ENCODE results near the gene MOCS1. TPM values are rescaled to one million over a fixed set of nuclear protein-coding genes. Genes with fewer than 3 reads are reported as not detected.
A peak's percentile ranks its signal among the peaks of the same experiment; 100 is the strongest.
"Not testable (repeated sequence)": the region's sequence is repeated elsewhere in the genome, so short reads cannot be mapped to it uniquely, and the experiment has no call there.

Gene MOCS1
- 1.2 and 1.4 TPM in 2 replicates for total RNA-seq (2014; rRNA removed; shearing (Covaris generic))
- 0.56 and 1.0 TPM in 2 replicates for polyA plus RNA-seq (2014; cell fraction: nucleus; rRNA removed)

DNA sequence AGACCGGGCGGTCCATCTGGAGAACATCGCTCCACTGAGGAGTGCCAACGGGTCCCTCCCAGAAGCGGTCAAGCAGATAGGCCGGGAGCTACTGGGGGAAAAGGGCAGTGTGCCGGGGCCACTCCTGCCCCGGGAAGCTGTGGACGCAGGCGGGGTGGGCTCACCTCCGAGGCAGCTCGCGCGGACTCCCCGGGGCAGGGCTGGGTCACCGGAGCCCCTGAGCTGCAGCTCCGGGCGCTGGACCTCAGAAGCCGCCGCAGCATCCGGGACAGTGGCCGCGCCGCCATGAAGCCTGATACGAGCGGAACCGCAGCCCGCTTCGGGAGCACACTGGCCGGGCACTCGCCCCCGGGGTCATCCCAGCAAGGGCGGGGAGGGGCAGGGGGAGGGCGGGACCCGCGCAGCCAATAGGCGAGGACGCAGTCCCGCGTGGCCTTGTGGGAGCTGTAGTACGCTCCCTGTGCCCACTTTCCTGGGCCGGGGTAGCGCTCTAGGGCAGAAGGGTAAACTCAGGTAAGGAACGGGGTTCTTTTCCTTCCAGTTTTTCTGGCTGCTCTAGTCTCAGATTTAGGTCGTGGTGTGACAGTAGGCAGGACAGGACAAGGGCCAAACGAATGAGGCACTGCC, at the start of gene MOCS1:
MOCS1 (minus strand) TSS at position 332 of the 627 bp plus-strand sequence; CDS start at position 287, 45 bp downstream.
- peak; percentile 24 for DNase-seq (ENCODE audit: extremely low read depth, low read depth)

DNA sequence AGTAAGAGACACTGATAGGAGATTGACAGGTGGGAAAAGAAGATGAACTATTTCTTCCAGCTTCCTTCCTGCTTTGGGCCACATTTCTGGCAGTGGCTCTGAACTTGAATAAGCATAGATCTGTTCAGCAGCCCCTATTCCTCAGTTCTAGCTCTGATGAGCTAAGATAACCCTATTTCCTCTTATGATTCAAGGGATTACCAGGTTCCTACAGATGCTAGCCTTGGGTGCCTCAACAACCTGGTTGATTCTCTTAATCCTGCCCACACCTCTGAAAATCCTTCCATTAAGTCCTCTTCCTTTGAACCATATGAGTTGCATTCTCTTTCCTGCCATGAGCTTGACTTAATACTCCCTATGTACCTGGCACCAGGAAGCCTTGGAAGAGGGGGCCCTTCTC, 49.8 kb upstream of the MOCS1 start:
- DNase-seq (ENCODE audit: extremely low read depth, low read depth): no peak

DNA sequence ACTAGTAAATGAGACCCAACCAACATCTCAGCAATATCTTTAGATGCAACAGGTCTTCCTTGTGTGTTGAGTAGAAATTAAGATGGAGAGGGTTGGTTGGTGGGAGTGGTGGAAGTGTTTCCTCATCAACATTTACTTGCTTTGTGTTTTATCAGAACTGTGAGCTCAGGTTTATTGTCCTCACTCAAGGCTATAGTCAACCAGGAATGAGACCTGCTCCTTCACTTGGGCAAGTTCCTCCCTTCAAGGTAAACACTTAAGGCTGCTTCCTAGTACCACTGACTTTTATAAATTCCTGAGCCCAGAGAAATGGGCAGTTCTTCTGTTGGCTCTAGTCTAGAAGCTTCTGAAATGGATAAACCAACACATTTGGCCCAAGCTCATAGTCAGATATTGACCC, 48.9 kb upstream of the MOCS1 start:
- DNase-seq (ENCODE audit: extremely low read depth, low read depth): no peak

DNA sequence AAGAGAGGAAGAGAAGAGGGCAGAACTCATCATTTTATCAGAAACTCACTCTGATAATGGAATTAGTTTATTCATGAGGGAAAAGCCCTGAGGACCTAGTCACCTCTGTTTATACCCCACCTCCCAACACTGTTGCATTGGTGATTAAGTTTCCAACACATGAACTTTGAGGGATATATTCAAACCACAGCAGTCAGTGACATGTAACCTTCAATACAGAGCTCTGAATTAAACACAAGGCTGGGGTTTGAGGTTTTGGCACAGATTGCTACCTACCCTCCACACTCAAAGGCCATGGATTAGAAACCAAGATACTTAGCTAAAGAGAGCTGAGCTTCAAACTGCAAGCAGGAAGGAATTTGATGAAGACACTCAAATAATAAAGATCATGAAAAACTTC, 48.5 kb upstream of the MOCS1 start:
- no peak for DNase-seq (ENCODE audit: extremely low read depth, low read depth)

DNA sequence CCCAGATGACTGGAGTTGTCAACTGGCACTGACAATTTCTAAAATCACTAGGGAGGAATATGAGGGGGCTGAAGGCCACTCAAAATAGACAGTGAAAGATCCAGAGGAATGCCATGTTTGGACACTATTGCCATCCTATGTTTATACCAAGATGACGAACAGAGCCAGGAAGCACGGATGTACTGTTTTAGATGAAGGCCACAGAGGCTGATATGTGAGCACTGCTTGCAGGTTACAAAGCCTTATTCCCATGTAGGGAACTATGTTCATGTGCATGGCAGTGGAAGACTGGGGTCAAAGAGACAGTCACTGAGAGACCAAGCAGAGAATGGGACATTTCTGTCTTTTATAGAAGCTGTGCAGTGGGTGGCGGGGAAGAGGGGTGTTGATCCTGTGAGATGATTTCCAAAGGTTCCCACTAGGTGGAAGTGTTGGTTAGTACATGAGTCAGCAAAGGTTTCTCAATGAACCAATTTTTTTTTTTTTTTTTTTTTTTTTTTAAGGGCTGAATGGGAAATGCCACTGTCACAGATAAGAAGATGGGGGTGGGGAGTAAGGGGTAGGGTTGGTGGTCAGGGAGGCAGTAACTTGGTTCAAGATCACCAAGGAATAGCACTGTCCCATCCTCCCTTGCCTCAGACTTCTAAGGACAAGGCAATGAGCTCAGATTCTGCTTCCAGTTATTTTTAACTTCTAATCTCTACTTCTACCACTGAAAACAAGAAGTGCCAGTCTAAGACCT, 46.7 kb upstream of the MOCS1 start:
- DNase-seq (ENCODE audit: extremely low read depth, low read depth): peak; percentile 28

DNA sequence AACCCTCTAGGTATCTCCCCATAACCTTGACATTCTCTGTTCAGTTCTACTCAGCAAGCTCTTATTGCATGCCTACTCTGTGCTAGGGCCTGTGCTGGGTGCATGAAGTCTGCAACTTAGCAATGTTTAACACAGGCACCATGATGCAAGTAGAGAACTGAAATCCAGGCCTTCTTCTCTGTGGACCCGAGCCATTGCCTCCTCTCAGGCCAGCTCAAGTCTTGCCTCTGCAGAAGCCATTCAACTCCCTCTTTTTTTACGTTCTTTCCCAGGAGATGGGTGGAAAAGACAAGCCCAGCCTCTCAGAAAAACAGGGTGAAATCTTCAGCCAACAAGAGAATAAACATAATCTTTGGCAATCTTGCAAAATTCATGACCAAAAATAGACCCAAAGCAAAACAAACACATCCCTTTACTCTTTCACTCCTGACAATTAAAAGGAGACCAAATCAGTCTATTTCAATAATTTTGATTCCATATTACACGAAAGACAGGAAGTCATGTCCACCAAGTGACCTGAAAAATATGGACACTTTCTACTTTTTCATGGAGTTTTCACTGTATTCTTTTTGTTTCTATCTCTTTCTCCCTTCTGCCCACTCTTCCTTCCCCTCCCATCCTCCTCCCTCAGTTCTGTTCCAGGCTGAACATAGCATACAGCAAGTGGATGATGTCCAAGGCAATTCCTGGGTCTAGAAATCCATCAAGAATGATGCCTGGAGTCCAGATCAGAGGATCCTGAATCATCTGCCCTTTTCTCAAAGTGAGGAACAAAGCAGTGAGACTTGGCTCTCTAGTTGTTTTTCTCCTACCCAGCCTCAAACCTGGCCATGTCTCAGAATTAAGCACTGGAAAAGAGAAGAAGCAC, 45.4 kb upstream of the MOCS1 start:
- DNase-seq (ENCODE audit: extremely low read depth, low read depth): no peak

DNA sequence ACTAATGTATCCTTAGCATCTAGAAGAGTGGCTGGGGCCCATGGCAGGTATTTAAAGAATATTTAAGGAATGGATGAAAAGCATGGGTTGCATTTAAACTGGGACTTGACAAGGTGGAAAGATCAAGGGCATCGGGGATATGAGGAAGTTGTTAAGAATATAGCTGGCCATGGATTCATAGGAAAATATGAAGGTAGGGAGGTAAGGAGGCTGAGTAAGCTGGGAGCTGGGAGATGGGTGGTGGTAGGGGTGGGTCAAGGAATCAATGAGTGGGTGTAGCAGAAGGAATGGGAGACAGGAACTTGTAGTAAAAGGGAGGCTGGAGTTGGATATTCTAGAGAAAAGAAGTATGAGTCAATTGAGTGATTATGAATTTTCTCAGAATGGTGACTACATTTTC, 44.0 kb upstream of the MOCS1 start:
- no peak for DNase-seq (ENCODE audit: extremely low read depth, low read depth)

DNA sequence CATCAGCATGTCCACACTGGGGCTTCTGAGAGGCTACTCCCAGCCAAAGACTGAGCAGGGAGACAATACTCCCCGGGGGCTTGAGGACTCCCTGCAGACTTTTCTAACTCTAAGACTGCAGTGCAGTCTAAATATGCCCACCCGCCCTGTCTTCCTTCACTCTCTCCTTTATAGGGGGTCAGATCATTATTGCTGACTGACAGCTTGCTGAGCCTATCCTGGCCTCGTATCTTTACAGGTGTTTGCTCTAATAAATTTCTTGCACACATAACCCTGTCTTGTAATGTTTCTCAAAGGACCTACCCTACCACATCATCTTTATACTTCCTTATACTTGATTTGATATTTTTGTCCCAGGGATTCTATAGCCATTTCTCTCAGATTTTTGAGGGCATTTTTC, 39.4 kb upstream of the MOCS1 start:
- DNase-seq (ENCODE audit: extremely low read depth, low read depth): no peak

DNA sequence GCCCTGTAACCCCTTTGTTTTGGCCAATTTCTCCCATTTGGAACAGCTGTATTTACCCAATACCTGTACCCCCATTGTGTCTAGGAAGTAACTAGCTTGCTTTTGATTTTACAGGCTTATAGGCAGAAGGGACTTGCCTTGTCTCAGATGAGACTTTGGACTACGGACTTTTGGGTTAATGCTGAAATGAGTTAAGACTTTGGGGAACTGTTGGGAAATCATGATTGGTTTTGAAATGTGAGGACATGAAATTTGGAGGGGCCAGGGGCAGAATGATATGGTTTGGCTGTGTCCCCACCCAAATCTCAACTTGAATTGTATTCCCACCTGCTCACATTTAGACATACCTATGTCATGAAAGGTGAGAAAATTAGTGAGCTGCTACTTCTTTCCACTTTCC, 38.5 kb upstream of the MOCS1 start:
- not testable (repeated sequence) for DNase-seq (ENCODE audit: extremely low read depth, low read depth)

DNA sequence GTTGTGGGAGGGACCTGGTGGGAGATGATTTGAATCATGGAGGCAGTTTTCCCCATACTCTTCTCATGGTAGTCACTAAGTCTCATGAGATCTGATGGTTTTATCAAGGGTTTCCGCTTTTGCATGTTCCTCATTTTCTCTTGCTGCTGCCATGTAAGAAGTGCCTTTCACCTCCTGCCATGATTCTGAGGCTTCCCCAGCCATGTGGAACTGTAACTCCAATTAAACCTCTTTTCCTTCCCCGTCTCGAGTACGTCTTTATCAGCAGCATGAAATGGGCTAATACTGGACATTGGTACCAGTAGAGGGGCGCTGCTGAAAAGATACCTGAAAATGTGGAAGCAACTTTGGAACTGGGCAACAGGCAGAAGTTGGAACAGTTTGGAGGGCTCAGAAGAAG, 36.9 kb upstream of the MOCS1 start:
- DNase-seq (ENCODE audit: extremely low read depth, low read depth): not testable (repeated sequence)

DNA sequence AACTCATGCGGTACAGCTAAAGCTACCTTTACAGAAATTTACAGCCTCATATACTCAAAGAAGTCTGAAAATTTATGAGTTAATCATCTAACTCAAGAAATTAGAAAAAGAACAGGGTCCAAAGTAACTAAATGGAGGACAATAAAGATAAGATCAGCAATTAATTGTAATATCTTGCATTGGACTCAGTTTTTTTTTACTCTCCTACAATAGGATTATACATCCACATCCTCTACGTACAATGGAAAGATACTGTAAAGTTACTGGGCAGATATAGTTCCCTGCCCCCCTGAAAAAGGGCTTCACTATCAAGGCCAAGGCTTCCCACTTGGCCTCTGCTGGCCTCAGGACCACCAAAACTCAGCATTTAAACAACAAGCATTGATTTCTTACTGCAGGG, 31.5 kb upstream of the MOCS1 start:
- DNase-seq (ENCODE audit: extremely low read depth, low read depth): no peak

DNA sequence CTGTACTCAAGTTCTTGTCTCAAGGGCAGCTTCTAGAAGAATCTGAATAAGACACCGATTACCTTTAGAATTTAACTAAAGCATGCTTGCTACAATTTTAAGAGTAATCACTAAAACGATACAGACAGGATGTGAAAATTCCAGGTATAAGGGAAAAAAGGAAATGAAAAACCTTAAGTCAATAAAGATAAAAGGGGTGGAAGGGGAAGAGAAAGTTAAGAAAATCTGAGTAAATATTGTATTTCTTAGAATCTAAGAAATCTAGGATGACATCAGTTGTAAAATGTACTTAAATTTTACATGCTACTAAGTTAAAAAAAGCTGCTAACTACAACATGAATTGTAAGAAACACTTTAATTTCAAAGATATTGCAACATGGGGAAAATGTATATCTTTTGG, 30.3 kb upstream of the MOCS1 start:
- no peak for DNase-seq (ENCODE audit: extremely low read depth, low read depth)

DNA sequence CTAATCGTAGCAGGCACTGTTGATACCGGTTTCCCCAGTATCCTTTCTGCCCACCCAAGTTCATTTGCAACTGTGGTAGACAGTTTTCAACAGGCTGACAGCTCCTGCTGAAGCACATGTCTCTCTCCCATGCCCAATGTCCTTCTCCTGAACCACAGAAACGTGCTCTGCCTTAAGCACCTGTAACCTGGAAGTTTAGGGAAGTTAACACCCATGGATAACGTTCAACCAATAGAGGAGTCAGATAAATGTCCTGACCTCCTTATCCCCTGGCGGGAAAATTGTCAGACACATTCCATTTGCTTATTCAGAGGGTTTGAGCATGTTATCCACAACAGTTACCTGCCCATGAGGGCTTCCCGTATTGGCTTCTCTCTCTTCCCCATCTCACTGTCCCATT, 29.8 kb upstream of the MOCS1 start:
- DNase-seq (ENCODE audit: extremely low read depth, low read depth): no peak

DNA sequence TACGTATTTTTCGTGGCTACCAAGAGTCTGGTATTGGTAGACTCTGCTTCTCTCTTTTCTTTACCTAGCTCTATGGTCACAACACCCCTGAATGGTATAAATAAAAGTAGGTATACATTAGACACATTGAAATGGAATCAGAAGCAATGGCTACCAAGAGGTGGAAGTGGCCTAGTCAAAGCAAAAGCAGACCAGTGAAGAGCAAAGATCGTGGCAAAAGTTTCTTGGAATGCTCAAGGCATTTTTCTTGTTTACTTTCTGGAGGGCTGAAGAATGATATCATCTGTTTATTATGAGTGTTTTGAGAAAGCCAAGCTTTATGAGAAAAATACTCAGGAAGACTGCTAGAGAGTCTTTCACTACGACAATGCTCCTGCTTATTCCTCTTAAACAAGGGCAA, 28.6 kb upstream of the MOCS1 start:
- DNase-seq (ENCODE audit: extremely low read depth, low read depth): no peak

DNA sequence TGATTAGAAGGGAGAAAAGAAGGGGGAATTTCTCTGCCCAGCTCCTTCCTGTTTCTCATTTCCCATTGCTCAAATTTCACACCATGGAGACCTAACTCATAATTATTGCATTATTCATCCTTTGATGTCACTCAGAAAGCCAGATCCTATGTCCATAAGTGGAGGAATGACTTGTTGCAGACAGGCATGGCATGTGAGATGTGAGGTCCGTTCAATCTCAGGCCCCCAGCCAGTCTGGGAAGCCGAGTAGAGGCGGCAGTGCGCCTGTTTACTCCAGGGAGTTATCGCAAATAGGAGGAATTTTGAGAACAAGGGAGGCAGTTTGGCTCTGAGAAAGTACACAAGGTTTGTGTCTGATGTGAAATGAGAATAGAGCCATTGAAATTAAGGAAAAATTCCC, 26.9 kb upstream of the MOCS1 start:
- DNase-seq (ENCODE audit: extremely low read depth, low read depth): no peak

DNA sequence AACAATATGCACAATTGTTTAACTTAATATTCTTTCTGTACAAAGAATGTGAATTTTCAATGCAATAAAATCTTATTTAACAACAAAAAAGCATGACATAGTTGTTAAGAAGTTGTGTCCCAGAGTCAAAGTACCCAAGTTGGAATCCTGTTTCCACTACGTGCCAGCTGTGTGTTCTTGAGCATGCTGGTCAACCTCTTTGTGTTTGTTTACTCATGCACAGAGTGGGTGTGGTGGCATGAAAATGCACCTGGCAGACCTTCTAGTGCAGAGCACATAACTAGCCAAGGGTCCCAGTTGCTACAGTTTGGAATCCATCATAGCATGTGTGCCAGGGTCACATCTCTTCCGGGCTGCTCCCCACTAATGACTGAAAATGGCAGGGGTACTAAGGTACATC, 24.7 kb upstream of the MOCS1 start:
- no peak for DNase-seq (ENCODE audit: extremely low read depth, low read depth)

DNA sequence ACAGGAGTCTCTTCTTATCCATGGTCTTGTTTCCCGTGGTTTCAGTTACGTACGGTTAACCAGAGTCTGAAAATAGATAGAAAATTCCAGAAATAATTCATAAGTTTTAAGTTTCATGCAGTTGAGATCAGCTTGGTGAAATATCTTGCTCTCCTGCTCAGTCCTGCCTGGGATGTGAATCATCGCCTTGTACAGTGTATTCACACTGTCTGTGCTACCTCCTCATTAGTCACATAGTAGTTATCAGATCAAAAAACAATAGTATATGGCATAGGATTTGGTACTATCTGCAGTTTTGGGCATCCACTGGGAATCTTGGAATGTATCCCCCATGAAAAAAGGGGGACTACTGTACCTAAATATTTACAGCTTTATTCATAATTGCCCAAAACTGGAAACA, 22.7 kb upstream of the MOCS1 start:
- no peak for DNase-seq (ENCODE audit: extremely low read depth, low read depth)

DNA sequence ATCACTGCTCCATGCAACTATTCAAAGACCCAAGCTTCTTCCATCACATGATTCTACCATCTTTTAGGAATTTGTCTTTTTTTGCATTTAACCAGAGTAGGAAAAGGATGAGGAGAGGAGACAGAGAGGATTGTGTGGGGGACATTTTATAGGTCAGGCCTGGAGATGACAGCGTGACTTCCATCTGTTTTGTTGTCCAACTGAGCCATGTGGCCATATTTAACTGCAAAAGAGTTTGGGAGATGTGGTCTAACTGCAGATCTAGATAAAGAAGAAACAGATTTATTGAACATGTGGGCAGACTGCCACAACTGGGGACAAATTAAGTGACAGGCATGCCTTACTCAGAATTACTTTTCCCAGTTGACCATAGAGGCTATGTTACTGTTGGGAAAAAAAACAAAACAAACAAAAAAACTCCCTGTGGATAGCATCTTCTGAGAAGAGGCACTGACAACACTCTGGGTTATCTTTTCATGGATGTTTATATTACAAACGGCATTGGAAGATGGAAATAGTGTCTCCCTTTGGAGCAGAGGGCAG, 18.9 kb upstream of the MOCS1 start:
- DNase-seq (ENCODE audit: extremely low read depth, low read depth): no peak

DNA sequence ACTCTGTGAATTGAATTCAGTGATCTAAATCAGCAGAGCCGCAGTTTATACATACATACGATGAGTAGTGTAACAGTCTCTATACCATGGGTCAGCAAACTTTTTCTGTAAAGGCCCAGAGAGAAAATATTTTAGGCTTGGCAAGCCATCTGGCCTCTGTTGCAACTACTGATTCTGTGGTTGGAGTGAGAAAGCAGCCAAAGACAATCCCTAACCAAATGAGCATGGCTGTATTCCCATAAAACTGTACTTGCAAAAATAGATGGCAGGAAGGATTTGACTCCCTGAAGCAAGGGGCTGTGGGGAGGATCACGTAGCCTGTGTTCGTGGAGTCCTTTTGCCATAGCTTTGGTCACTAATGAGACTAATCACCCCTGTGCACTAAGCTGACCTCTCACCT, 17.9 kb upstream of the MOCS1 start:
- no peak for DNase-seq (ENCODE audit: extremely low read depth, low read depth)

DNA sequence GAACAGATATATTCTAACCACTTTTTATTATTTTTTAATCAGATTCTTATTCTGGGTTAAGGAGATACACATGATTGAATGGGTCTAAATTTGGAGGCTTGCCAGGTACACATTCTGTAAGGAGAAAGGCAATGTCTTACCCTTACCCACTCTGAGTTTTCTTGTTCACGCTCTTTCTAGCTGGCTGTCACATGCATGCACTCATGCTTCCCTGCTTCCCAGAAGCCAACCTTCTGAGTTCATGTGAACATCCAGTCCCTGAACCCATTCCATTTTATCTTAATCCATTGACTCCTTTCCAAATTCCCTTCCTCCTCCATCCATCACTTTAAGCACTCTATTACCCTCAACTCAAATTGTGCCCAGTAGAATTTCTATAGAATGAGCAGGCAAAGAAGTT, 17.5 kb upstream of the MOCS1 start:
- DNase-seq (ENCODE audit: extremely low read depth, low read depth): no peak

DNA sequence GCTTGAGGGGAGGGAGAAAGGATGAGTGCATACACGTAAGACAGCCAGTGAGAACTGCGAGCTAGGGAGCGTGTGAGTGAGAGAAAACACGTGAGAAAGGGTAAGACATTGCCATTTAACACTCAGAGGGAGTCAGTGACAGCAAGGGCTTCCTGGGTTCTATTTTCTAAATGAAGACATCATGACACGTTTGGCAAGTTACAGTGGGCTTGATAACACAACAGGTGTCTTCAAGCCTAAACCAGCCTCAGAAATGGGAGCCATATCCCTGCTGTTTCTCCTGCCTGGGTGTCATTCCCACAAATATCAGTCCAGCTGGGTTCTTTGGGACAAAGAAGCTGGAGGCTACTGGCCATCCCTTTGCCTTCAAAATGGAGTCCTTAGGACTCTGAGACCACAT, 16.9 kb upstream of the MOCS1 start:
- no peak for DNase-seq (ENCODE audit: extremely low read depth, low read depth)
